Spleen (tissue), 7 donors: ENCODE data around the gene PPP2R3B.

ENCODE experiments used
- CTCF ChIP-seq, 11 experiments: fragments of 200-600 bp in 7 of 11; fragments of 450-650 bp in 4 of 11; sonication (generic) in 4 of 11; IDR thresholded peaks in 8 of 11; conservative IDR thresholded peaks in 3 of 11; 1 replicate in 7 of 11; 2 replicates in 4 of 11; pipeline versions ENCODE4 v1.4.0 to v1.8.0; 2016 to 2021; ENCODE audit warnings: antibody characterized with exemption in 11 of 11, inconsistent platforms in 4 of 11, mild to moderate bottlenecking in 1 of 11
- POLR2A ChIP-seq, 3 donors: fragments of 450-650 bp; IDR thresholded peaks; one replicate each; pipeline ENCODE4 v1.5.1; 2017; ENCODE audit warnings: antibody characterized with exemption in 3 of 3, mild to moderate bottlenecking in 1 of 3
- donor health status: DM: no; HTN: no; CAD: no; lungs with moderate emphysema.
- donor health status: DM: no; HTN: no; CAD: no.
- donor health status: DM: no; HTN: no; CAD: no.

- TF ChIP-seq CTCF (IDR thresholded peaks at IDR 0.05 in 8 of 11, conservative IDR thresholded peaks at IDR 0.05 in 3 of 11) (no peak), POLR2A (IDR thresholded peaks at IDR 0.05) (no peak)
These were observed 55.4 kb downstream of the PPP2R3B start for GRCh38 chrX:331151-331824.
